Activated CD4-positive, alpha-beta T cell treated with anti-CD3 and anti-CD28 coated beads, Interleukin-2, amount 50 U/mL, for 48 hours (primary cell): ENCODE measurements around the gene ITPR3.

Experiments
- DNase-seq, 2 experiments: peaks; one replicate each; pipeline ENCODE4 v3.0.0-alpha.2; 2020

ITPR3 gene

GRCh38 chr6:33689148-33689494 is 68.0 kb downstream of the ITPR3 start:
- no peak for DNase-seq

GRCh38 chr6:33689879-33690278 is 68.8 kb downstream of the ITPR3 start:
- DNase-seq = no peak

- no peak for DNase-seq
Measured at GRCh38 chr6:33690766-33691165, 69.6 kb downstream of the ITPR3 start.

- no peak for DNase-seq
Measured at GRCh38 chr6:33691456-33692077, 70.4 kb downstream of the ITPR3 start.

GRCh38 chr6:33692078-33692759 is 71.1 kb downstream of the ITPR3 start:
- DNase-seq = no peak

- DNase-seq = peak; percentile 75 to 79
Measured at GRCh38 chr6:33692760-33693158, 71.6 kb downstream of the ITPR3 start.

- DNase-seq = no peak
Measured at GRCh38 chr6:33693186-33694105, 72.3 kb downstream of the ITPR3 start.

- DNase-seq = peak; percentile 73 to 82
Measured at GRCh38 chr6:33694401-33694931, 73.3 kb downstream of the ITPR3 start.

GRCh38 chr6:33694977-33695376 is 73.9 kb downstream of the ITPR3 start:
- DNase-seq = no peak

GRCh38 chr6:33695451-33695887 is 74.3 kb downstream of the ITPR3 start:
- no peak for DNase-seq

GRCh38 chr6:33696076-33696475 is 75.0 kb downstream of the ITPR3 start:
- DNase-seq = no peak

GRCh38 chr6:33696548-33697518 is 75.7 kb downstream of the ITPR3 start:
- peak; percentile 17 to 33 for DNase-seq

- no peak for DNase-seq
Measured at GRCh38 chr6:33697845-33698244, 76.7 kb downstream of the ITPR3 start.

- no peak for DNase-seq
Measured at GRCh38 chr6:33698494-33698893, 77.4 kb downstream of the ITPR3 start.

GRCh38 chr6:33699131-33699530 is 78.0 kb downstream of the ITPR3 start:
- no peak for DNase-seq

GRCh38 chr6:33699739-33700138 is 78.6 kb downstream of the ITPR3 start:
- DNase-seq = no peak

- peak; percentile 77 to 80 for DNase-seq
Measured at GRCh38 chr6:33700391-33701050, 79.4 kb downstream of the ITPR3 start.

- DNase-seq = peak; percentile 36 to 39
Measured at GRCh38 chr6:33702345-33702977, 81.3 kb downstream of the ITPR3 start.

- DNase-seq = no peak
Measured at GRCh38 chr6:33704215-33705066, 83.3 kb downstream of the ITPR3 start.

GRCh38 chr6:33705268-33705885 is 84.3 kb downstream of the ITPR3 start:
- DNase-seq = no peak
